Astrocyte of the cerebellum (primary cell): ENCODE results near the gene IFNB1.

Experiments used
- DNase-seq: peaks from one replicate; pipeline ENCODE4 v3.0.0-alpha.2; 2011; ENCODE audit warnings: low read depth
- H3K4me3 ChIP-seq: 2 replicates; pipeline ENCODE4 v1.5.1; 2011; ENCODE audit warnings: mild to moderate bottlenecking, low read depth, low read length, moderate library complexity
- CTCF ChIP-seq: IDR thresholded peaks from 2 replicates; pipeline ENCODE4 v1.5.1; 2012; ENCODE audit warnings: low read length, low read depth, moderate library complexity, mild to moderate bottlenecking; ENCODE audit errors: missing control alignments
- in situ Hi-C: cut with HindIII; loops from 2 replicates; pipeline ENCODE4 v1.10.0; 2017; ENCODE audit warnings: low sequenced_read_pairs

Gene IFNB1

GRCh38 chr9:21047281-21047691 is 30.5 kb downstream of the IFNB1 start:
- in situ Hi-C loops = loop anchor here (5.0 kb wide), 1 partner anchor 90 kb away; no protein-coding TSS in a partner anchor
- no peak for DNase-seq
- H3K4me3 ChIP-seq = no peak overlapping the region
- no peak for TF ChIP-seq CTCF

GRCh38 chr9:21043841-21044240 is 33.9 kb downstream of the IFNB1 start:
- in situ Hi-C loops = no loop called here
- no peak for DNase-seq
- no peak for TF ChIP-seq CTCF
- H3K4me3 ChIP-seq = no peak overlapping the region

GRCh38 chr9:21042466-21042865 is 35.3 kb downstream of the IFNB1 start:
- in situ Hi-C loops = no loop called here
- DNase-seq = no peak
- H3K4me3 ChIP-seq = no peak overlapping the region
- no peak for TF ChIP-seq CTCF

- in situ Hi-C loops = no loop called here
- no peak for DNase-seq
- no peak overlapping the region for H3K4me3 ChIP-seq
- TF ChIP-seq CTCF = no peak
Observed at GRCh38 chr9:21039302-21039701, 38.4 kb downstream of the IFNB1 start.

GRCh38 chr9:21037278-21037677 is 40.5 kb downstream of the IFNB1 start:
- in situ Hi-C loops = no loop called here
- no peak overlapping the region for H3K4me3 ChIP-seq
- no peak for TF ChIP-seq CTCF
- no peak for DNase-seq

DNA sequence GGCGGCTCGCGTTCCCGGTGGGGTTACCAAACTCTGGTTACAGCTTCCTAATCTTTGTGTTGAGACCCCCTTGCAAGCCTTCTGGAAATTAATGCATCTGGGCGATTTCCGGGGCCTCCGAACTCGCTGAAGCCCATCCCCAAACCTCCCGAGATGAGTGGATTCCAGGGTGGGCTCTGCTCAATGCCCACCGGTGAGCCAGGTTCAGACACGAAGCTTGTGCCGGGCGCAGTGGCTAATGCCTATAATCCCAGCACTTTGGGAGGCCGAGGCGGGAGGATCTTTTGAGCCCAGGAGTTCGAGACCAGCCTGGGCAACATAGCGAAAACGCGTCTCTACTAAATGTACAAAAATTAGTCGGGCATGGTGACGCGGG is 45.9 kb downstream of the IFNB1 start:
- H3K4me3 ChIP-seq = peak overlapping the region; percentile 41
- DNase-seq = no peak
- in situ Hi-C loops = no loop called here
- no peak for TF ChIP-seq CTCF

- TF ChIP-seq CTCF = no peak
- peak within 1 kb of the TSS; percentile 41 for H3K4me3 ChIP-seq
- no peak for DNase-seq
- in situ Hi-C loops = no loop called here
Observed at GRCh38 chr9:21031091-21031807, 46.5 kb downstream of the IFNB1 start, which contains the start of gene HACD4. Gene HACD4 (minus strand): TSS chr9:21031640. CDS start chr9:21031590, 50 bp downstream.
